Loucy (cell line): ENCODE results near the gene LTB.

Experiments used
- EZH2phosphoT487 ChIP-seq: fragments of 200-600 bp; IDR thresholded peaks from 2 replicates; pipeline ENCODE4 v1.6.1; 2018; ENCODE audit warnings: antibody characterized with exemption, mild to moderate bottlenecking, moderate library complexity, borderline replicate concordance
- TF ChIP-seq, protein P1 (sequence below): fragments of 200-600 bp; sonication (generic); conservative IDR thresholded peaks from 2 replicates; pipeline ENCODE4 v1.5.1; 2014; ENCODE audit warnings: mild to moderate bottlenecking, antibody characterized with exemption, low read length

- TF ChIP-seq, protein P1, sequence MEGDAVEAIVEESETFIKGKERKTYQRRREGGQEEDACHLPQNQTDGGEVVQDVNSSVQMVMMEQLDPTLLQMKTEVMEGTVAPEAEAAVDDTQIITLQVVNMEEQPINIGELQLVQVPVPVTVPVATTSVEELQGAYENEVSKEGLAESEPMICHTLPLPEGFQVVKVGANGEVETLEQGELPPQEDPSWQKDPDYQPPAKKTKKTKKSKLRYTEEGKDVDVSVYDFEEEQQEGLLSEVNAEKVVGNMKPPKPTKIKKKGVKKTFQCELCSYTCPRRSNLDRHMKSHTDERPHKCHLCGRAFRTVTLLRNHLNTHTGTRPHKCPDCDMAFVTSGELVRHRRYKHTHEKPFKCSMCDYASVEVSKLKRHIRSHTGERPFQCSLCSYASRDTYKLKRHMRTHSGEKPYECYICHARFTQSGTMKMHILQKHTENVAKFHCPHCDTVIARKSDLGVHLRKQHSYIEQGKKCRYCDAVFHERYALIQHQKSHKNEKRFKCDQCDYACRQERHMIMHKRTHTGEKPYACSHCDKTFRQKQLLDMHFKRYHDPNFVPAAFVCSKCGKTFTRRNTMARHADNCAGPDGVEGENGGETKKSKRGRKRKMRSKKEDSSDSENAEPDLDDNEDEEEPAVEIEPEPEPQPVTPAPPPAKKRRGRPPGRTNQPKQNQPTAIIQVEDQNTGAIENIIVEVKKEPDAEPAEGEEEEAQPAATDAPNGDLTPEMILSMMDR: no peak
- no peak for TF ChIP-seq EZH2phosphoT487
Observed at GRCh38 chr6:31587791-31588777, 5.9 kb upstream of the LTB start.
